Uterus (tissue), 4 donors: Measurements from ENCODE around the gene FMN1. TPM values are rescaled to one million over a fixed set of nuclear protein-coding genes. Genes with fewer than 3 reads are reported as not detected.

Source experiments
- DNase-seq, 2 donors: peaks; one replicate each; pipeline ENCODE4 v3.0.0-alpha.2; 2019 to 2020
- H3K27ac ChIP-seq, 2 donors: fragments of 200-600 bp; sonication (generic); 1 replicate in 1 of 2; 2 replicates in 1 of 2; pipeline ENCODE4 v1.5.1; 2016 to 2018
- H3K27me3 ChIP-seq, 2 donors: fragments of 200-600 bp; sonication (generic); one replicate each; pipeline ENCODE4 v1.5.1; 2018 to 2019; ENCODE audit warnings: control low read depth in 1 of 2
- H3K36me3 ChIP-seq, 2 donors: fragments of 200-600 bp; sonication (generic); one replicate each; pipeline ENCODE4 v1.5.1; 2019; ENCODE audit warnings: control low read depth in 1 of 2
- H3K4me1 ChIP-seq, 2 donors: fragments of 200-600 bp; sonication (generic); one replicate each; pipeline ENCODE4 v1.5.1; 2018 to 2019; ENCODE audit warnings: control low read depth in 1 of 2
- H3K4me3 ChIP-seq, 2 donors: fragments of 200-600 bp; sonication (generic); 1 replicate in 1 of 2; 2 replicates in 1 of 2; pipeline ENCODE4 v1.5.1; 2018 to 2019; ENCODE audit warnings: mild to moderate bottlenecking in 1 of 2
- H3K9me3 ChIP-seq, 2 donors: fragments of 200-600 bp; sonication (generic); one replicate each; pipeline ENCODE4 v1.5.1; 2019; ENCODE audit warnings: control low read depth in 1 of 2
- POLR2A ChIP-seq, 2 donors: fragments of 450-650 bp; IDR thresholded peaks; one replicate each; pipeline ENCODE4 v1.6.1; 2016; ENCODE audit warnings: antibody characterized with exemption in 2 of 2, mild to moderate bottlenecking in 1 of 2, moderate library complexity in 1 of 2
- intact Hi-C: fragments of 100-400 bp; cut with DNase I; formaldehyde crosslinking; loops from one replicate; pipeline ENCODE4 v1.15.1; 2023; ENCODE audit warnings: low total_unique reads
- total RNA-seq, 4 donors: library from RNA; depleted of rRNA in 3 of 4; stranded (reverse); fragments of >200 nt in 3 of 4; gene quantifications; one replicate each; pipeline versions ENCODE4 v1.1.0 to v1.2.4, GENCODE V29; 2014 to 2023
- TF ChIP-seq, protein P1 (sequence below), 4 experiments: fragments of 200-600 bp in 2 of 4; fragments of 450-650 bp in 2 of 4; sonication (generic) in 2 of 4; IDR thresholded peaks; one replicate each; pipeline ENCODE4 v1.5.1; 2016 to 2019; ENCODE audit warnings: antibody characterized with exemption in 4 of 4, mild to moderate bottlenecking in 2 of 4, moderate library complexity in 1 of 4
- donor health status: DM: yes; HTN: yes; CAD: no.

FMN1 gene
- total RNA-seq, 4 donors from 2014 or later: 1.3 to 9.3 (median 5.0) TPM

DNA sequence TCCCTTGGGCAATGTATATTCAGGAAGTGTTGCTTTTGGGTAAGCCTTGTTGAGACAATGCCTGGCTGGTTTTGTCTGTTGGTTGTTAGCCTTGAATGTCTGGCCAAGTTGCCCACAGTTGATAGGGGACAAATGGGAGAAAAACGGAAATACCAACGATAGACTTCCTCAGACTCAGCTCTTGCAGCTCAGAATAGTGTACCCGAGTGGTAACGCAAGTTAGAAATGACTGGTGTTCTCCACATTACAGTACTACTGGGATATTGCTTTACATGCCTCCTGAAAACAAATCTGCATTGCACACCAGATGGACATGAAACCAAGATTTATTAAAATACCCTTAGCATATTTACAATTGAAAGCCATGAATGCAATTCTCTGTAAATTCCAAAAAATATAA is 429.3 kb downstream of the FMN1 start:
- DNase-seq: no peak
- Histone ChIP-seq H3K9me3 (no peaks in the 10 kb centered on the region), H3K27me3 (no peaks in the 10 kb centered on the region), H3K4me3 (no peak overlapping the region), H3K27ac (no peak overlapping the region), H3K36me3 (no peaks in the 10 kb centered on the region), H3K4me1 (no peaks in the 10 kb centered on the region)
- TF ChIP-seq POLR2A (IDR thresholded peaks at IDR 0.05): no peak
- TF ChIP-seq, protein P1, sequence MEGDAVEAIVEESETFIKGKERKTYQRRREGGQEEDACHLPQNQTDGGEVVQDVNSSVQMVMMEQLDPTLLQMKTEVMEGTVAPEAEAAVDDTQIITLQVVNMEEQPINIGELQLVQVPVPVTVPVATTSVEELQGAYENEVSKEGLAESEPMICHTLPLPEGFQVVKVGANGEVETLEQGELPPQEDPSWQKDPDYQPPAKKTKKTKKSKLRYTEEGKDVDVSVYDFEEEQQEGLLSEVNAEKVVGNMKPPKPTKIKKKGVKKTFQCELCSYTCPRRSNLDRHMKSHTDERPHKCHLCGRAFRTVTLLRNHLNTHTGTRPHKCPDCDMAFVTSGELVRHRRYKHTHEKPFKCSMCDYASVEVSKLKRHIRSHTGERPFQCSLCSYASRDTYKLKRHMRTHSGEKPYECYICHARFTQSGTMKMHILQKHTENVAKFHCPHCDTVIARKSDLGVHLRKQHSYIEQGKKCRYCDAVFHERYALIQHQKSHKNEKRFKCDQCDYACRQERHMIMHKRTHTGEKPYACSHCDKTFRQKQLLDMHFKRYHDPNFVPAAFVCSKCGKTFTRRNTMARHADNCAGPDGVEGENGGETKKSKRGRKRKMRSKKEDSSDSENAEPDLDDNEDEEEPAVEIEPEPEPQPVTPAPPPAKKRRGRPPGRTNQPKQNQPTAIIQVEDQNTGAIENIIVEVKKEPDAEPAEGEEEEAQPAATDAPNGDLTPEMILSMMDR (IDR thresholded peaks at IDR 0.05): no peak
- intact Hi-C loops: no loop called here

DNA sequence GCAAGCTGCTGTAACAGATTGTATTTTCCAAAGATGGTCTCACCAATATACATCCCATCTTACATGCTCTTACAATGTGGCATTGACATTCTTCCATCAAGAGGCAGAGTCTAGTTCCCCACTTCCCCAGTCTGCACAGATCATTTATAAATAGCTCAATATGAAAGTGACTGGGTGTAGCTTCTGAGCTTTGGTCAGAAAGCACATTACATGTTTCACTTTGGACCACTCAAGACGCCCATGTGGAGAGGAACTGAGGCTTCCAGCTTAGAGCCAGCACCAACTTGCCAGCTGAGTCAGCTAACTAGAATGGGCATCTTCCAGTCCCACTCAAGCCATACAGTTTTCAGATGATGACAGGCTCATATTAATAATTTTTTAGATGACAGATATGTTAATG is 431.2 kb downstream of the FMN1 start:
- intact Hi-C loops: no loop called here
- no peak for DNase-seq
- Histone ChIP-seq H3K27ac (no peak overlapping the region), H3K4me1 (no peaks in the 10 kb centered on the region), H3K27me3 (no peaks in the 10 kb centered on the region), H3K9me3 (no peaks in the 10 kb centered on the region), H3K4me3 (no peak overlapping the region), H3K36me3 (no peaks in the 10 kb centered on the region)
- TF ChIP-seq, protein P1 (IDR thresholded peaks at IDR 0.05): no peak
- no peak for TF ChIP-seq POLR2A (IDR thresholded peaks at IDR 0.05)

DNA sequence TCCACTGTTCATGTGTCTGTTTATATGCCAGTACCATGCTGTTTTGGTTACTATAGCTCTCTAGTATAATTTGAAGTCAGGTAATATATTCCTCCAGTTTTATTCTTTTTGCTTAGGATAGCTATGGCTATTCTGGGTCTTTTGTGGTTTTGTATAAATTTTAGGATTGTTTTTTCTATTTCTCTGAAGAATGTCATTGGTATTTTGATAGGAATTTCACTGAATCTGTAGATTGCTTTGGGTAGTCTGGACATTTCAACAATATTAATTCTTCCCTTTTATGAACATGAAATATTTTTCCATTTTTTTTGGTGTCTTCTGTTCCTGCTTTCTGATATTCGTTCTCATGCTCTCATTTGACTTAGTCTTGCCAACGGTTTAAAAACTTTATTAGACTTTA is 437.1 kb downstream of the FMN1 start:
- no peak for DNase-seq
- Histone ChIP-seq H3K27me3 (no peaks in the 10 kb centered on the region), H3K36me3 (no peaks in the 10 kb centered on the region), H3K4me3 (no peak overlapping the region), H3K27ac (no peak overlapping the region), H3K4me1 (no peaks in the 10 kb centered on the region), H3K9me3 (no peaks in the 10 kb centered on the region)
- TF ChIP-seq, protein P1 (IDR thresholded peaks at IDR 0.05): no peak
- TF ChIP-seq POLR2A (IDR thresholded peaks at IDR 0.05): no peak
- intact Hi-C loops: no loop called here

DNA sequence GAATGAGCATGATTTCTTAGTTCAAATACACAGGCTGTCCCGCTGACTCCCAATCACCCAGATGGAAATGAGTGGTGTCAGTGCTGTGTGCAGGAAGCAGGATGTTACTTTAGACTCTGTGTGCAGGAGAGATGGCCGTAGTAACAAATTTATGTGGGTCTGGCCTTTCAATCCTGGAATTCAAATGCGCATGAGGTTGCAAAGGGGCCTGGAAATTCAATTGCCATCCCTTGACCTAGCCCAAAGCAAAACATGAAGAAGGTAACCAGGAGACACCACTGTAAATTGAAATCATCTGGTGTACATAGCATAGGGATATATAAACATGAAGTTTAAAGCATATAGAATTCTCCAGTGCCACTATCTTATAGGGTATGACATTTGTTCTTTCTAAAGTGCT is 443.5 kb downstream of the FMN1 start:
- no peak for TF ChIP-seq POLR2A (IDR thresholded peaks at IDR 0.05)
- TF ChIP-seq, protein P1 (IDR thresholded peaks at IDR 0.05): no peak
- no peak overlapping the region for H3K27ac ChIP-seq
- intact Hi-C loops: no loop called here
- no peaks in the 10 kb centered on the region for H3K36me3 ChIP-seq
- no peak overlapping the region for H3K4me3 ChIP-seq
- no peak for DNase-seq
- H3K9me3 ChIP-seq: no peaks in the 10 kb centered on the region
- no peaks in the 10 kb centered on the region for H3K4me1 ChIP-seq
- H3K27me3 ChIP-seq: no peaks in the 10 kb centered on the region

DNA sequence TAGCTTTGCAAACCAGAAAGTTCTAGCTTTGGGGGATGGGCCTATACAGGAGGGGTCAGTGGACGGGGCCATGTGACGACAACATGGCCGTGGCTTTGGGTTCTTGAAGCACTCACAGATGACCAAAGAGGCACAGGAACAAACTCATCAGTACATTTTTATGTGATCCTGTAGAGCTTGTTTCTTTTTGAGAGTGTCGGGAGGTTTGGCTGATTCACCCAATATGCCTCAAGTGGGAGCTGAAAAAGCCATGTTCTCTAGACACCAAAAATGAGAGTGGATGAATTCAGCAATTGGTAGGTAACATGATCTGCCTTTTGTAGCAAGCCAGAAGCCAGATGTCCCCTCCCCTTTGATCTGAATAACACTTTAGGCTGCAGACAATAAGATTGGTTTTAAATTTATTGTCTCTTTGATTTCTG is 446.6 kb downstream of the FMN1 start:
- H3K4me3 ChIP-seq: no peak overlapping the region
- intact Hi-C loops: no loop called here
- H3K9me3 ChIP-seq: no peaks in the 10 kb centered on the region
- H3K36me3 ChIP-seq: no peaks in the 10 kb centered on the region
- no peak overlapping the region for H3K27ac ChIP-seq
- no peaks in the 10 kb centered on the region for H3K27me3 ChIP-seq
- TF ChIP-seq, protein P1 (IDR thresholded peaks at IDR 0.05): no peak
- TF ChIP-seq POLR2A (IDR thresholded peaks at IDR 0.05): no peak
- H3K4me1 ChIP-seq: no peaks in the 10 kb centered on the region
- no peak for DNase-seq
